GM21717 (cell line): Measurements from ENCODE around the gene H2BK1.

Source experiments
- ATAC-seq: cut with Tn5 transposase; IDR thresholded peaks from one replicate; pipeline ENCODE4 v1.9.1; 2021; ENCODE audit warnings: mild to moderate bottlenecking, moderate library complexity; ENCODE audit not compliant: unreplicated experiment

Gene H2BK1

GRCh38 chr7:151232917-151233701 lies 22.8 kb upstream of the H2BK1 start:
- peak; percentile 41 for ATAC-seq

GRCh38 chr7:151232091-151232916 lies 22.0 kb upstream of the H2BK1 start, which contains the start of gene CHPF2:
Gene CHPF2, plus strand, starts transcription at chr7:151232483. Its CDS starts 1,529 bp downstream, at chr7:151234012.
- peak; percentile 97 for ATAC-seq

GRCh38 chr7:151231080-151231479 lies 20.8 kb upstream of the H2BK1 start:
- no peak for ATAC-seq

GRCh38 chr7:151229249-151229648 lies 19.0 kb upstream of the H2BK1 start:
- ATAC-seq = no peak

- ATAC-seq = no peak
Measured at GRCh38 chr7:151228024-151228866, 18.0 kb upstream of the H2BK1 start.

GRCh38 chr7:151226875-151227782 lies 16.8 kb upstream of the H2BK1 start, which contains the start of gene ABCF2:
Gene ABCF2, minus strand, starts transcription at chr7:151227205. Its CDS starts 747 bp downstream, at chr7:151226458.
- peak; percentile 99 for ATAC-seq

GRCh38 chr7:151226560-151226874 lies 16.2 kb upstream of the H2BK1 start:
- peak; percentile 2 for ATAC-seq

GRCh38 chr7:151225948-151226510 lies 15.7 kb upstream of the H2BK1 start:
- ATAC-seq = no peak

- ATAC-seq = no peak
Measured at GRCh38 chr7:151223728-151224127, 13.4 kb upstream of the H2BK1 start.

GRCh38 chr7:151218170-151218569 lies 7.9 kb upstream of the H2BK1 start:
- no peak for ATAC-seq

GRCh38 chr7:151215396-151215795 lies 5.1 kb upstream of the H2BK1 start:
- no peak for ATAC-seq

- ATAC-seq = no peak
Measured at GRCh38 chr7:151213826-151214225, 3.5 kb upstream of the H2BK1 start.

GRCh38 chr7:151212626-151213025 lies 2.3 kb upstream of the H2BK1 start:
- ATAC-seq = no peak

- no peak for ATAC-seq
Measured at GRCh38 chr7:151211155-151211772, 976 bp upstream of the H2BK1 start.

- no peak for ATAC-seq
Measured at GRCh38 chr7:151209588-151209987, 700 bp downstream of the H2BK1 start.

GRCh38 chr7:151208253-151208862 lies 1.9 kb downstream of the H2BK1 start:
- ATAC-seq = no peak

GRCh38 chr7:151207804-151208203 lies 2.5 kb downstream of the H2BK1 start:
- no peak for ATAC-seq

- no peak for ATAC-seq
Measured at GRCh38 chr7:151207315-151207714, 3.0 kb downstream of the H2BK1 start.

GRCh38 chr7:151206914-151207313 lies 3.4 kb downstream of the H2BK1 start:
- ATAC-seq = no peak
